T1000 (cell line): Measurements from ENCODE around the gene UMAD1.

Source experiments
- DNase-seq: peaks from one replicate; lab custom pipeline; 2025; ENCODE audit warnings: mixed read lengths; lab: John Stamatoyannopoulos, UW

The UMAD1 gene

GRCh38 chr7:7883394-7883793 is 242.8 kb downstream of the UMAD1 start:
- DNase-seq, result no peak

GRCh38 chr7:7884855-7885254 is 244.3 kb downstream of the UMAD1 start:
- no peak for DNase-seq

DNA sequence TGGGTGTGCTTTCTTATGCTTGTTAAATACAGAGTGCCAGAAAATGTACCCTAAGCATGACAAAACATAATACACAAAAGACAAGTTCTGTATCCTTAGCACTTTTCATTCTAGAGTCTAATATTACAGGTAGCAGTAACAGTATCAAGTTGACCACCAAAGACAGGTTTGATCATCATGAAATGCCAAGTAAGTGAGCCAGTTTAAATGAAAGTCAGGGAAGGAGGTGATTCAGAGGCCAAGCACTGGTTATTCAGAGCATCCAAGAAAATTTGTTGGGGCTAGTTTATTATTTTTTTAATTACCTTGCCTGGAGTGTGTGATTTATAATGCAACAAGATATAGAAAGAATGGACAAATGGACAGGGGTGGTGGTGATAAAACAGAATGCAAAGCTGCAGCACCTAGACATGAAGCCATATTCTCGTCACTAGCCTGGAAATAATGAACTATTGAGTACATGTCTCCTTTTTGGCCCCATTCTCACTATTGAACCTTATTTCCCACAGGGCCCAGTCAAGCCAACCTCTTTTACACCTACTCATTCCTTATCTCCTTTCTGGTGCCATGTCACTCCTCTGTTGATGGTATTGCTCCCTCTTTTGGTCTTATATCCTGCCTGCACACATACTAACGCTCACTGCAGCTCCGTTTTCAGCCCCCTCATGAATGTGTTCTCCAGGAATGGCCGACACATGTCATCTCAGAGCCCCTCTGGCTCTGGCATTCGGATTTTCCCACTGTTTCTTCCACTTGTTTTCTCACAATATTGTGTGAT is 249.4 kb downstream of the UMAD1 start:
- DNase-seq, result no peak

GRCh38 chr7:7895004-7895650 is 254.6 kb downstream of the UMAD1 start:
- DNase-seq, result no peak

DNA sequence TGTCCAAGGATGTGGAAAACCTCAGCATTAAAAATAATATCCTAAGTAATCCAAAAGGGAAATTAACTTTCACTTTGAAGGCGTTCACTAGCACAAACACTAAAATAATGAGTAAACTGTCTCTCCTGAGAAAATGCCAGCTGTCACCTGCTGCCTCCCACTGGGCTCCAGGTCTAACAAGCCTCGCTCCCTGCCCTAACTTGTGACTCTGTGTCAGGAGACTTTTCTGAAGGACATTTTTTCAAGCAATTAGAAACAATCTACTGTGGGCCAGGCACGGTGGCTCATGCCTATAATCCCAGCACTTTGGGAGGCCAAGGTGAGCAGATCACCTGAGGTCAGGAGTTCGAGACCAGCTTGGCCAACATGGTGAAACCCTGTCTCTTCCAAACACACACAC is 255.2 kb downstream of the UMAD1 start:
- no peak for DNase-seq

DNA sequence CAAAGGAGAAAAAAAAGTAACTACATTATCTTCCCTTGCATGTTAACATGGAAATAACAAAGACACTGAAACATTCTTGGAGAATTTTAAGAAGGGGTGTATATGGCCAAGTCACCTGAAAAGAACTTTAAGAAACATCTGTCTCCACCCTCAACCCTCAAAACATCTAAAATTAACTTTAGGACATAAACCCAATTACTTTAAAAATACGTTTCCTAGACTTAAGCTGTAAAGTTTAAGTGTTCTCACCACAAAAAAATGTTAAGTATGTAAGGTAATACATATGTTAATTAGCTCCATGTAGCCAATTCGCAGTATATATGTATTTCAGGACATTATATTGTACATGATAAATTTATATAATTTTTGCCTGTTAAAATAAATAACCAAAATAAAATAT is 257.0 kb downstream of the UMAD1 start:
- no peak for DNase-seq

DNA sequence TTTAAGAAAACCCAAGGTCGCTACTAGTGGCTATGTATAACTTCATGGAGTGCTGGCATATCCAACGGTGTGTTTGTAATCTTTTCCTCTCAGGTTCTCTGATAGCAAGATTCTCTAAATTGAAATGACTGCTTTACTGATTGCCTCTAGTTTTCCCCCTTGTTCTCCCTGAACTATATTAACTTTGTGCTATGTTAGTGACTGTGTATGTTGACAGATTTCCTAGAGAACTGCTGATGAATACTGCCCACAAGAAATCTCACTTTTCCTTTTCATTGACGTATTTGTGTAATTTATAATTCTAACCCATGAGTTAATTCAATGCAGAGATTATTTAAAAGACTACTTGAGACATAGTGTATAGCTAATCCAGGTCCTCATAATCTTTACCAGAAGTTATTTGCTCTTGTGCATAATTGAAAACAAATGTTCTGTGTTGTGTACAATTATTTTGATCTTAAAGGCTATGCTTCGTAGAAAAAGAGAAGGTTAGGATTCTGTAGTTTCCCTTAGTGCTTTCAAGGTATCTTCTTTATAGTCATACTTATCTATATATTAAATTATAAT is 257.5 kb downstream of the UMAD1 start:
- no peak for DNase-seq

DNA sequence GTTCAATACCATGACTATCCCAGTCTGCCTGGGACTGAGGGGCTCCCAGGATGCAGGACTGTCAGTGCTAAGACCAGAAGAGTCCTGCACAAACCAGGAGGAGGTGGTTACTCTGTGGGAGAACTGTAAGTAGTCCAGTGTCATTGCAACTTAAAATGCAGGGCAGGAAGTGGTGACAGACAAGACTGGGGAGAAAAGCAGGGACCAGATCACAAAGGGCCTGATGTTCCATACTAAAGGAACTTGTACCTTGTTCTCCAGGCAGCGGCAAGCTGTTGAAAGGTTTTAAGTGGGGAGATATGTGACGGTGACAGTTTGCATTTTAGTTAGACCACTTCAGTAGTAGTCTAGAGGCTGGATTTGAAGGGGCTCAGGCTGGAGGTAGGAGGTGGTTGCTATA is 262.3 kb downstream of the UMAD1 start:
- DNase-seq, result no peak

DNA sequence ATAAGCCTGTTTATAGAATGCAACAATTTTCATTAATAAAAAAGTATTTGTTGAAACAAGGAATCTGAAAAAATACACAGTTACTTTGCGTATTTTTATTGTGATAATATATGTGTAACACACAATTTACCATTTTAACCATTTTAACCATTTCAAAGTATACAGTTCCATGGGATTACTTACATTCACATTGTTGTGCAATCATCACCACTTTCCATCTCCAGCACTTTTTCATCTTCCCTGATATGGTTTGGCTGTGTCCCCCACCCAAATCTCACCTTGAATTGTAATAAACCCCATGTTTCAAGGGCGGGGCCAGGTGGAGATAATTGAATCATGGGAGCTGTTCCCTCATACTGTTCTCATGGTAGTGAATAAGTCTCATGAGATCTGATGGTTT is 266.8 kb downstream of the UMAD1 start:
- no peak for DNase-seq

DNA sequence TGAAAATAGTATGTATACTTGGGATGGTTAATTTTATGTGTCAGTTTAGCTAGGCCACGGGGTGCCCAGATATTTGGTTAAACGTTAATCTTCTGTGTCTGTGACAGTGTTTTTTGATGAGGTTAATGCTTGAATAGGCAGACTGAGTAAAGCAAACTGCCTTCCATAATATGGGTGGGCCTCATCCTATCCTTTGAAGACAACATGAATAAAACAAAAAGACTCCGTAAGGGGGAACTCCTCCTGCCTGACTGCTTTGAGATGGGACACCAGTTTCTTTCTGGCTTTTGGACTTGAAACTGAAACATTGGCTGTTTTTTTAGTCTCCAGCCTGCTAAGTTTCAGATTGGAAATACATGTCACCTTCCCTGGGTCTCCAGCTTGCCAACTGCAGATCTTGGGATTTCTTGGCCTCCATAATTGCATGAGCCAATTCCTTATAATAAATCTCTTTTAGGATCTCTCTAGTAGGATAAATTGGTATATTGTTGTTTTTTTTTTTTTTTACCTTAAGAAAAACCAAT is 268.1 kb downstream of the UMAD1 start:
- no peak for DNase-seq

DNA sequence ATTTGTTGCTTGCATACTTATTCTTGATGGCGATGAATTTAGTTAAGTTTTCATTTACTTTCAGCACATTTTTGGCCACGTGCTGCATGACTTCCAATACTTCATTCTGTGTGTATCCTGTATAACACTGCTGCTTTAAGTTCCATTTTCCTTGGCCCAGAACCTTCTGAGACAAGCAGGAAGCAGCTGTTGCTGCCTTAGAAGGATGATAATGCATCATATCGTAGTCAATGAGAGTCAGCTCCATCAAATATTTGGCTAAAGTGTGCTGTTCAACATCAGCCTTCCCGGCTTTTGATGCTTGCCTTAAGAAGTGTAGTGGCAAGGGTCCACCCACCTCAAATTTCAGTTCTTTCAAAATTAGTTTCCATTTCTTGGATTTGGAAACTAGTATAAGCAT is 268.8 kb downstream of the UMAD1 start:
- no peak for DNase-seq

- no peak for DNase-seq
Measured at GRCh38 chr7:7911369-7912123, 271.0 kb downstream of the UMAD1 start.

GRCh38 chr7:7912937-7913336 is 272.4 kb downstream of the UMAD1 start:
- DNase-seq, result no peak

DNA sequence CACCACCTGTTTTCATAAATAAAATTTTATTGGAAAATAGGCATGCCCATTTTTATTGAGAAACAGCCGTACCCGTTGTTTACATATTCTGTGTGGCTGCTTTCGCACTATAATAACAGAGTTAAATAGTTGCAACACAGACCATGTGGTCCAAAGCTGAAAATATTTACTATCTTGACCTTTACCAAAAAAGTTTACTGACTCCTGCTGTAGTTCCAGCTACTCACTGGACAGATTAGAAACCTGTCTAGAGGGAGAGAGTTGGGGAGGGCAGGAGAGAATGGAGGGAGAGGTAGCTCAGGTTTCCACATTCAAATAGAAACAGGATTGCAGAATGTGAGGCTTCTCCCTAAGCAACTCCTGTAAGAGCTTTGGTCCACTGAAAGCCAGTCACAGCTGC is 273.0 kb downstream of the UMAD1 start:
- no peak for DNase-seq

- DNase-seq, result no peak
Measured at GRCh38 chr7:7914547-7914946, 274.0 kb downstream of the UMAD1 start.

DNA sequence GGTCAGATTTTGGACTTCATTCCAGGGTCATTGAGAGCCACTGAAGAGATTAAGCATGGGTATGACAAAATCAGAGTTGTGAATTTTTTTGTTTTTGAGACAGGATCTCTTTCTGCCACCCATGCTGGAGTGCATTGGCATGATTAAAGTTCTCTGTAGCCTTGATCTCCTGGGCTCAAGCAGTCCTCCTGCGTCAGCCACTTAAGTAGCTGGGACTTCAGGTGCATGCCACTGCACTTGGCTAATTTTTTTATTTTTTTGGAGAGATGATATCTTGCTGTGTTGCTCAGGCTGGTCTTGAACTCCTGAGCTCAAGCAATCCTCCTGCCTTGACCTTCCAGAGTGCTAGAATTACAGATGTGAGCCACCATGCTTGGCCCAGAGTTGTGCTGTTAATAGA is 275.5 kb downstream of the UMAD1 start:
- DNase-seq, result no peak

GRCh38 chr7:7917593-7917992 is 277.0 kb downstream of the UMAD1 start:
- DNase-seq, result no peak

- no peak for DNase-seq
Measured at GRCh38 chr7:7918736-7919448, 278.3 kb downstream of the UMAD1 start.

- no peak for DNase-seq
Measured at GRCh38 chr7:7919449-7919945, 278.9 kb downstream of the UMAD1 start.

DNA sequence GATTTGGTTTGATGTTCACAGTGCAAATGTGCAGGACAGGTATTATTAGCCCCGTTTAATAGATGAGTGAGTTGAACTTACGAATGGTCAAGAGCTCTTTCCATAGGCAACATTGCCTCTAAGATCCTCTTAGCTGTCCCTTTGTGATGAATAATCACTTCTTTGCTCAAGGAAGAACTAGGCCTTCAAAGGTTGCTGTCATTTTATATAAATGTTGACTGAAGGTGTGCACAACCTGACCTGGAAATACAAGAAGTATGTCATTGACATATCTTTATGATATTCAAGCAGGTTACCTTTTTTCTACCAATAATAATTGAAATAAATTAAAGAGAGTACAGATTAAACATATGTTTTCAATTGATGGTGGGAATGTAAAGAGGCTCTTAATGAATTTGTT is 279.5 kb downstream of the UMAD1 start:
- no peak for DNase-seq

- no peak for DNase-seq
Measured at GRCh38 chr7:7920481-7920880, 279.9 kb downstream of the UMAD1 start.

GRCh38 chr7:7921830-7922229 is 281.3 kb downstream of the UMAD1 start:
- no peak for DNase-seq
